Fibroblast of lung (primary cell): ENCODE measurements around the gene SDHB. TPM values are rescaled to one million over a fixed set of nuclear protein-coding genes. Genes with fewer than 3 reads are reported as not detected.

Experiments
- DNase-seq, 2 donors: peaks; one replicate each; pipeline versions ENCODE4 v3.0.0 to v3.0.0-alpha.2; 2010; ENCODE audit warnings: low read depth in 2 of 2
- H2AFZ ChIP-seq: 2 replicates; pipeline ENCODE4 v1.5.1; 2012; ENCODE audit warnings: low read length, control low read depth, inconsistent platforms
- H3K27ac ChIP-seq: 2 replicates; pipeline ENCODE4 v1.5.1; 2011; ENCODE audit warnings: low read length, control low read depth; ENCODE audit not compliant: insufficient read depth
- H3K27me3 ChIP-seq: 2 replicates; pipeline ENCODE4 v1.5.1; 2011; ENCODE audit warnings: mild to moderate bottlenecking, low read length; ENCODE audit not compliant: control insufficient read depth, insufficient read depth
- H3K36me3 ChIP-seq: 2 replicates; pipeline ENCODE4 v1.5.1; 2011; ENCODE audit warnings: low read length; ENCODE audit not compliant: control insufficient read depth, insufficient read depth
- H3K4me1 ChIP-seq: 2 replicates; pipeline ENCODE4 v1.5.1; 2011; ENCODE audit warnings: low read length; ENCODE audit not compliant: control insufficient read depth, insufficient read depth; ENCODE audit errors: extremely low read depth
- H3K4me2 ChIP-seq: 2 replicates; pipeline ENCODE4 v1.5.1; 2011; ENCODE audit warnings: low read length, control low read depth; ENCODE audit not compliant: insufficient read depth; ENCODE audit errors: extremely low read depth
- H3K4me3 ChIP-seq, 4 experiments: fragments of 200-600 bp in 1 of 4; sonication (generic) in 1 of 4; replicated peaks in 1 of 4; 2 replicates each; pipeline ENCODE4 v1.5.1; 2011 to 2016; ENCODE audit warnings: low read length in 4 of 4, low read depth in 3 of 4, mild to moderate bottlenecking in 3 of 4, control low read depth in 2 of 4, inconsistent platforms in 1 of 4, mixed read lengths in 1 of 4; ENCODE audit not compliant: insufficient read depth in 1 of 4; ENCODE audit errors: control extremely low read depth in 1 of 4
- H3K79me2 ChIP-seq: 2 replicates; pipeline ENCODE4 v1.5.1; 2012; ENCODE audit warnings: mild to moderate bottlenecking, low read length, inconsistent platforms; ENCODE audit not compliant: control insufficient read depth, insufficient read depth
- H3K9ac ChIP-seq: 2 replicates; pipeline ENCODE4 v1.5.1; 2011; ENCODE audit warnings: mild to moderate bottlenecking, low read length, control low read depth; ENCODE audit not compliant: insufficient read depth
- H3K9me3 ChIP-seq: 2 replicates; pipeline ENCODE4 v1.5.1; 2012; ENCODE audit warnings: low read depth, low read length; ENCODE audit not compliant: control insufficient read depth, insufficient read depth
- H4K20me1 ChIP-seq: 2 replicates; pipeline ENCODE4 v1.5.1; 2011; ENCODE audit warnings: low read length; ENCODE audit not compliant: control insufficient read depth, insufficient read depth; ENCODE audit errors: extremely low read depth
- CTCF ChIP-seq, 2 donors: IDR thresholded peaks in 1 of 2; conservative IDR thresholded peaks in 1 of 2; 1 replicate in 1 of 2; 2 replicates in 1 of 2; pipeline ENCODE4 v1.5.1; 2011 to 2012; ENCODE audit warnings: low read length in 2 of 2, control low read depth in 1 of 2, inconsistent platforms in 1 of 2, low read depth in 1 of 2, mild to moderate bottlenecking in 1 of 2
- EZH2 ChIP-seq: IDR thresholded peaks from 2 replicates; pipeline ENCODE4 v1.5.1; 2012; ENCODE audit warnings: low read length, control low read depth, mild to moderate bottlenecking; ENCODE audit errors: missing control alignments
- polyA plus RNA-seq, 2 donors: library from polyadenylated mRNA; depleted of rRNA in 1 of 2; stranded (reverse) in 1 of 2; unstranded in 1 of 2; fragments of >200 nt; gene quantifications; 2 replicates each; pipeline ENCODE4 v1.2.1, GENCODE V29; 2011 to 2012; ENCODE audit warnings: missing spikeins in 1 of 2
- total RNA-seq: library from RNA; depleted of rRNA; stranded (reverse); fragments of >200 nt; gene quantifications from 2 replicates; pipeline ENCODE4 v1.2.1, GENCODE V29; 2014

Gene SDHB
- total and polyA plus RNA-seq, 2 donors (not counting 1 experiment from before 2014, with no cell fraction given) = 136 to 170 TPM

- no peaks in the 10 kb centered on the region for H3K27me3 ChIP-seq
- no peak for DNase-seq
- H3K79me2 ChIP-seq = no peaks in the 10 kb centered on the region
- H4K20me1 ChIP-seq = no peaks in the 10 kb centered on the region
- TF ChIP-seq CTCF (conservative IDR thresholded peaks at IDR 0.05 in 1 of 2, IDR thresholded peaks at IDR 0.05 in 1 of 2; ENCODE audit: low read depth in 1 of 2, low read length in 2 of 2) = no peak
- TF ChIP-seq EZH2 = no peak
- peaks cover 12% of the 10 kb centered on the region for H3K36me3 ChIP-seq
- no peak overlapping the region for H3K4me3 ChIP-seq
- no peak overlapping the region for H3K27ac ChIP-seq
- H3K9ac ChIP-seq = no peak overlapping the region
- no peaks in the 10 kb centered on the region for H3K4me1 ChIP-seq
- no peak overlapping the region for H3K4me2 ChIP-seq
- H3K9me3 ChIP-seq = no peaks in the 10 kb centered on the region
- H2AFZ ChIP-seq = no peak overlapping the region
Measured at GRCh38 chr1:17039522-17039921, 14.3 kb downstream of the SDHB start.

- Histone ChIP-seq H4K20me1 (no peaks in the 10 kb centered on the region), H3K79me2 (no peaks in the 10 kb centered on the region), H3K4me1 (no peaks in the 10 kb centered on the region), H3K27ac (no peak overlapping the region), H3K27me3 (no peaks in the 10 kb centered on the region), H3K4me2 (no peak overlapping the region), H2AFZ (no peak overlapping the region), H3K9ac (no peak overlapping the region), H3K36me3 (peaks cover 4% of the 10 kb centered on the region), H3K9me3 (no peaks in the 10 kb centered on the region), H3K4me3 (no peak overlapping the region)
- TF ChIP-seq EZH2 (no peak), CTCF (conservative IDR thresholded peaks at IDR 0.05 in 1 of 2, IDR thresholded peaks at IDR 0.05 in 1 of 2; ENCODE audit: low read depth in 1 of 2, low read length in 2 of 2) (no peak)
- DNase-seq = no peak
Measured at GRCh38 chr1:17033481-17033880, 20.4 kb downstream of the SDHB start.

GRCh38 chr1:17032741-17033140 is 21.1 kb downstream of the SDHB start:
- no peaks in the 10 kb centered on the region for H3K27me3 ChIP-seq
- H3K27ac ChIP-seq = no peak overlapping the region
- no peak overlapping the region for H3K4me2 ChIP-seq
- TF ChIP-seq EZH2 = no peak
- TF ChIP-seq CTCF (conservative IDR thresholded peaks at IDR 0.05 in 1 of 2, IDR thresholded peaks at IDR 0.05 in 1 of 2; ENCODE audit: low read depth in 1 of 2, low read length in 2 of 2) = no peak
- H3K4me1 ChIP-seq = no peaks in the 10 kb centered on the region
- H3K4me3 ChIP-seq = no peak overlapping the region
- H3K9ac ChIP-seq = no peak overlapping the region
- no peak overlapping the region for H2AFZ ChIP-seq
- no peaks in the 10 kb centered on the region for H3K9me3 ChIP-seq
- peaks cover 4% of the 10 kb centered on the region for H3K36me3 ChIP-seq
- H3K79me2 ChIP-seq = no peaks in the 10 kb centered on the region
- DNase-seq = no peak
- H4K20me1 ChIP-seq = no peaks in the 10 kb centered on the region
